HepG2 (cell line): Measurements from ENCODE around the gene AARSD1. TPM values are rescaled to one million over a fixed set of nuclear protein-coding genes. Genes with fewer than 3 reads are reported as not detected.
A peak's percentile ranks its signal among the peaks of the same experiment; 100 is the strongest.

ENCODE experiments used
- ADNP ChIP-seq: sonication (generic); formaldehyde crosslinking; IDR thresholded peaks from 2 replicates; pipeline ENCODE4 v1.4.0; 2020; ENCODE audit warnings: missing genetic modification reagents
- CBX5 ChIP-seq: sonication (generic); formaldehyde crosslinking; IDR thresholded peaks from 2 replicates; pipeline ENCODE4 v1.4.0; 2020; ENCODE audit warnings: missing genetic modification reagents, borderline replicate concordance
- HBP1 ChIP-seq: IDR thresholded peaks from 2 replicates; pipeline ENCODE4 v1.6.1; 2016; ENCODE audit warnings: low read depth, control low read depth
- KIAA2018 ChIP-seq: sonication (generic); formaldehyde crosslinking; IDR thresholded peaks from 2 replicates; pipeline ENCODE4 v1.5.0; 2020; ENCODE audit warnings: mild to moderate bottlenecking, missing genetic modification reagents, borderline replicate concordance
- MTA1 ChIP-seq: sonication (generic); formaldehyde crosslinking; IDR thresholded peaks from 2 replicates; pipeline ENCODE4 v1.4.0; 2020; ENCODE audit warnings: missing genetic modification reagents, mild to moderate bottlenecking, borderline replicate concordance
- NFE2L1 ChIP-seq: sonication (generic); formaldehyde crosslinking; IDR thresholded peaks from 2 replicates; pipeline ENCODE4 v1.4.0; 2020; ENCODE audit warnings: missing genetic modification reagents, mild to moderate bottlenecking, borderline replicate concordance
- PATZ1 ChIP-seq: sonication (generic); formaldehyde crosslinking; IDR thresholded peaks from 2 replicates; pipeline ENCODE4 v1.4.0; 2020; ENCODE audit warnings: missing genetic modification reagents
- RCOR2 ChIP-seq: IDR thresholded peaks from 2 replicates; pipeline ENCODE4 v1.6.1; 2016; ENCODE audit warnings: missing biosample characterization, missing genetic modification reagents
- SIN3A ChIP-seq: IDR thresholded peaks from 2 replicates; pipeline ENCODE4 v1.6.1; 2011; ENCODE audit warnings: low read depth, mild to moderate bottlenecking, control low read depth, low read length, borderline replicate concordance
- ZNF362 ChIP-seq: sonication (generic); formaldehyde crosslinking; IDR thresholded peaks from 2 replicates; pipeline ENCODE4 v1.4.0; 2020; ENCODE audit warnings: missing genetic modification reagents, mild to moderate bottlenecking, borderline replicate concordance
- ZNF580 ChIP-seq: IDR thresholded peaks from 2 replicates; pipeline ENCODE4 v1.6.1; 2016; ENCODE audit warnings: low read depth, borderline replicate concordance
- ZNF766 ChIP-seq: sonication (generic); formaldehyde crosslinking; IDR thresholded peaks from 2 replicates; pipeline ENCODE4 v1.5.0; 2020; ENCODE audit warnings: missing genetic modification reagents, borderline replicate concordance
- ZNF850 ChIP-seq: sonication (generic); formaldehyde crosslinking; conservative IDR thresholded peaks from 2 replicates; pipeline ENCODE4 v1.9.0; 2021; ENCODE audit warnings: mild to moderate bottlenecking, missing genetic modification reagents
- ZNF878 ChIP-seq: sonication (generic); formaldehyde crosslinking; IDR thresholded peaks from 2 replicates; pipeline ENCODE4 v1.8.1; 2023; ENCODE audit warnings: mild to moderate bottlenecking, missing genetic modification reagents, moderate library complexity
- polyA plus RNA-seq, 8 experiments: library from polyadenylated mRNA; depleted of rRNA in 3 of 8; stranded (reverse) in 7 of 8; unstranded in 1 of 8; fragments of >200 nt; fragmentation: Illumina TruSeq in 4 of 8; extraction: Trizol in 4 of 8; gene quantifications; 2 replicates each; pipeline versions ENCODE4 v1.2.1 to v1.2.3, GENCODE V29; 2011 to 2016; ENCODE audit warnings: low read depth in 4 of 8, missing spikeins in 1 of 8, mixed read lengths in 1 of 8; ENCODE audit not compliant: insufficient read depth in 1 of 8
- total RNA-seq, 5 experiments: library from RNA; depleted of rRNA; stranded (reverse); fragments of >200 nt; fragmentation: Illumina TruSeq; extraction: Trizol; gene quantifications; 2 replicates each; pipeline ENCODE4 v1.2.3, GENCODE V29; 2016; ENCODE audit warnings: low read depth in 1 of 5

The AARSD1 gene
- total and polyA plus RNA-seq, 2 of the 13 experiments (the other 11 are each of a cell fraction or from before 2014, with no cell fraction given) = 24.7 to 29.3 TPM

GRCh38 chr17:42997984-42998938 is 34.0 kb upstream of the AARSD1 start, which contains the start of gene RPL27 (continued):
- TF ChIP-seq ZNF580 (CRISPR knock-in tag) (peak; percentile 99), NFE2L1 (CRISPR knock-in tag) (peak; percentile 63; the same call in 1 of the 2 replicates), ADNP (no peak), ZNF766 (CRISPR knock-in tag) (peak; percentile 94), SIN3A (no peak), ZNF362 (peak; percentile 89), MTA1 (CRISPR knock-in tag) (peak; percentile 96), HBP1 (peak; percentile 92), RCOR2 (CRISPR knock-in tag) (peak; percentile 84), ZNF850 (no peak), ZNF878 (CRISPR knock-in tag) (peak; percentile 95), KIAA2018 (CRISPR knock-in tag) (no peak), PATZ1 (CRISPR knock-in tag) (peak; percentile 79; the same call in 1 of the 2 replicates), CBX5 (CRISPR knock-in tag) (peak; percentile 99)
